ENCODE measurements around the gene CTNNA2.

GRCh38 chr2:79906139-79906890 is 393.5 kb downstream of the CTNNA2 start:
- TF ChIP-seq GATA3 (IDR thresholded peaks at IDR 0.05; ENCODE audit: low read depth, low read length) (no peak), GATA2 (IDR thresholded peaks at IDR 0.05; ENCODE audit: low read depth, low read length) (0 out of 2 replicates have a peak, but pooled peaks have one; percentile 9)

Data from SH-SY5Y (cell line).